IPS-NIHi7 (cell line): Measurements from ENCODE around the gene TRPC4AP.
"Not testable (repeated sequence)": the region's sequence is repeated elsewhere in the genome, so short reads cannot be mapped to it uniquely, and the experiment has no call there.

Experiments used
- DNase-seq: peaks from one replicate; pipeline ENCODE4 v3.0.0; 2012; ENCODE audit warnings: mixed read lengths; ENCODE audit errors: extremely low spot score

Gene TRPC4AP

DNA sequence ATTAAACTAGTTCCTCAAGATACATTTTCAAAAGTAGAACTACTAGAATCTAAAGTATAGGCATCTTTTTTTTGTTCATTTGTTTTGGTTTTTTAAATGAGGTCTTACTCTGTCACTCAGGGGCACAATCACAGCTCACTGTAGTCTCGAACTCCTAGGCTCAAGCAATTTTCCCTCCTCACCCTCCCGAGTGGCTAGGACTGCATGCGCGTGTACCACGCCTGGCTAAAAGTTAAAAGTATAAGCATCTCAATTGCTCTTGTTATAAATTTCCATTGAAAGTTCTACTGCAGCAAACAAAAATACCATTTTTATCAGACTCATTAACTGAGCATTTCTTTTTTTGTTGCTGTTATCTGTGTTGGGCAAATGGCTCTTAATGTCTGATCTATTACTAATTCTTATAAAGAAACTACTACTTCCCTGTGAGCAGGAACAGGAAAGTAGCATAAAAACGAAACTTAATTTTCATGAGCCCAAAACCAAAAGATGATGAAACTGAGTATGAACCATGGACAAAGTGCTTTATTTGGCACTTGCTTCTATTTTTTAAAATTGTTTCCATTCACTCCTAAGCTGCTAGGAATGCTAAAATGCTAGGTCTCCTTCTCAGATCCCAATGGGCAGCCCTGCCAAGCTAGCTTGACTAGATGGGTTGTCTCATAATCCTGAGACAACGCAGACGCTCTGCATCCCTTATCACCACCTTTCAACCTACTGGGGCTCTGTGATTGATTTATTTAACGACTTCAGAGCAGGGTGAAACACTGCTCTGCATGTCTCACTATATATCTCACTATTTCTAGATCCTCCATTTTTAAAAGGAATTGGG lies 36.9 kb downstream of the TRPC4AP start:
- DNase-seq = no peak

- DNase-seq = no peak
Observed at GRCh38 chr20:35054814-35055213, 37.8 kb downstream of the TRPC4AP start.

GRCh38 chr20:35052616-35053015 lies 40.0 kb downstream of the TRPC4AP start:
- not testable (repeated sequence) for DNase-seq

- no peak for DNase-seq
Observed at GRCh38 chr20:35049776-35050352, 42.7 kb downstream of the TRPC4AP start.

GRCh38 chr20:35048739-35049138 lies 43.9 kb downstream of the TRPC4AP start:
- DNase-seq = no peak

DNA sequence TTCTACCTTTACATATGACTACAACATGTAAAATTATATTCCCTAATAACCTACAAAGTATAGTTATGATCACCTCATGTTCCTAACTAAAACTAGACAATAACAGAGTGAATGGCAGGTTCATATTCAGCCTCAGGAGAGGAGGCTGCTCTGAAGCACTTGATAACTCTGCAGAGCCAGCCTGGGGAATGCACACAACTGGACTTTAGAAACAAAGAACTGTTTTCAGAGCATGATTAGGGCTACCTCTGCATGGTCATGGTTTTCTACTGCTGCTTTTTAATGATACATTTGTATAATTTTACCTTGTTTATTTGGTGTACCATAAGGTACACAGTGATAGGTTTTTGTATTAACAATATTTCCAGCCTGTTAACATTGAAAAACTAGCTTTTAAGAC lies 50.3 kb downstream of the TRPC4AP start:
- no peak for DNase-seq

DNA sequence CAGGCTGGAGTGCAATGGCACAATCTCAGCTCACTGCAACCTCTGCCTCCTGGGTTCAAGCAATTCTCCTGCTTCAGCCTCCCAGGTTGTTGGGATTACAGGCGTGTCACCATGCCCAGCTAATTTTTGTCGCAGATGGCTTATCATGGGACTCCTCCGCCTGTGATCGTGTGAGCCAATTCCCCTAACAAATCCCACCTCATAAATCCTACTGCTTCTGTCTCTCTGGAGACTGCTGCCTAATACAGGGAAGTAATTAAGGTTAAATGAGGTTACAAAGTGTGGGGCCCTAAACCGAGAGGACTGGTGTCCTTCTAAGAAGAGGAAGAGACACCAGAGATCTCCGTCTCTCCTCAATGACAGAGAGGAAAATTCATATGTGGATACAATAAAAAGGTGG lies 52.0 kb downstream of the TRPC4AP start:
- no peak for DNase-seq

- DNase-seq = no peak
Observed at GRCh38 chr20:35039846-35040489, 52.6 kb downstream of the TRPC4AP start.

- DNase-seq = no peak
Observed at GRCh38 chr20:35039146-35039545, 53.5 kb downstream of the TRPC4AP start.

GRCh38 chr20:35034145-35034544 lies 58.5 kb downstream of the TRPC4AP start:
- no peak for DNase-seq

GRCh38 chr20:35030136-35030535 lies 62.5 kb downstream of the TRPC4AP start:
- DNase-seq = no peak

DNA sequence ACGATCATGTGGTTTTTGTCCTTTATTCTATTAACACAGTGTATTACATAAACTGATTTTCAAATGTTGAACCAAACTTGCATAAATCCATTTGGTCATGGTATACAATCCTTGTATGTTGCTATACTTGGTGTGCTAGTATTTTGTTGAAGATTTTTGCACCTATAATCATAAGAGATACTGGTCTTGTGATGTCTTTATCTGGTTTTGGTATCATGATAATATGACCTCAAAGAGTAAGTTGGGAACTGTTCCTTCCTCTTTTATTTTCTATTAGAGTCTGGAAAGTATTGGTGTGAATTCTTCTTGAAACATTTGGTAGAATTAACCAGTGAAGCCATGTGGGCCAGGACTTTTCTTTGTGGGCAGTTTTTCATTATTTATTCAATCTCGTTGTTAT lies 65.3 kb downstream of the TRPC4AP start:
- DNase-seq = no peak

- no peak for DNase-seq
Observed at GRCh38 chr20:35025116-35025515, 67.5 kb downstream of the TRPC4AP start.

GRCh38 chr20:35023624-35024023 lies 69.0 kb downstream of the TRPC4AP start:
- no peak for DNase-seq

GRCh38 chr20:35021831-35022230 lies 70.8 kb downstream of the TRPC4AP start:
- no peak for DNase-seq

DNA sequence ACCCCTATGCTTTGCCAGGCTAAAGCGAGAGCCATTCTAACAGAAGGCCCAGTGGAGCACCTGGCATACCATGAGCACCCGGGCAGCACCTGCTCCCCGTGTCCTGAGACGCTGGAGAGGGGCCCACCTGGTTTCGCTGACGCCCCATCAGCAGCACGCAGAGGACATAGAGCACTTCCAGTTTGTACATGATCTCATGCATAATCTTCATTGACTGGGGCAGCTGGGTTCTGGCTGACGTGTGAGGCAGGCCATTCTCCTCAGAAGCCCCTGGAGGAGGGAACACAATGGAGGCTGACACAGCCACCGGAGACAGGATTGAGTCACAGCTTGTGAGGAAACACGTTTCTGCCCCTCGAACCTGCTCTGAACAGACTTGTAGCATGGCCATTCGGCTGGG lies 71.5 kb downstream of the TRPC4AP start:
- DNase-seq = no peak

DNA sequence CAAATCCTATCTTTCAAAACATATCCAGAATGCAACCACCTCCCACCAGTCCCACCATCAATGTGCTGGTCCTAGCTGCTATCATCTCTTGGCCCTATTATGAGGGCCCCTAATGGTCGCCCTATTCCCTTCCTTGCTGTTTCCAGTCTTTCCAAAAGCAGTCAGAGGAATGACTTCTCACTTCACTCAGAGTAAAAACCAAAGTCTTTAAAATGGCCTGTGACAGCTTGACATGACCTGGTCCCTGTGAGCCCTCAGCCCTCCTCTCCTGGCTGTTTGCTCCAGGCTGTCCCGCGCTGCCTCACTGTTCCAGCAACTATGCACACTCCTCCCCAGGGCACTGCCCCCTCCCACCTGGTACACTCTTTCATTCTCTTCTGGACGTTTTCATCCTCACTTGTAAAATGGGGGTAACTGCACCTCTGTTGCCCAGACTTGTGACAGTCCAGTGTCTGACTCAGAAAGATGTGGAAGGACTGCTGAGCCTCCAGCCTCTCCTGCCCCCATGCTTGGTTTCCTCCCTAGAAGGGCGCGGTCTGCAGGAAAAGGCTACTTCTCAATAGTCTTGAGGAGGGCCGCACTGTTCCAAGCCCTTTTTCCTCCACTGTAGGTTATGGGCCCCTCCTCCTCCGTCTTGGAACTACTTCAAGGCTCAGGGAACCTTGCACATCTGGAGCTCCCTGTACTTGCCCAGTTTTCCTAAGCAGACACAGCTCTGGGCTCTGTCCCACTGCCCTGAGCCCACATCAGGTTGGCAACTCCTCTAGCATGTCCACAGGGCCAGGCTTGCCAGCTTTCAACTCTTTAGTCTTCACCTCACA lies 72.3 kb downstream of the TRPC4AP start:
- no peak for DNase-seq

GRCh38 chr20:35018590-35019371 lies 73.8 kb downstream of the TRPC4AP start:
- DNase-seq = no peak

GRCh38 chr20:35017099-35017835 lies 75.3 kb downstream of the TRPC4AP start:
- DNase-seq = no peak

DNA sequence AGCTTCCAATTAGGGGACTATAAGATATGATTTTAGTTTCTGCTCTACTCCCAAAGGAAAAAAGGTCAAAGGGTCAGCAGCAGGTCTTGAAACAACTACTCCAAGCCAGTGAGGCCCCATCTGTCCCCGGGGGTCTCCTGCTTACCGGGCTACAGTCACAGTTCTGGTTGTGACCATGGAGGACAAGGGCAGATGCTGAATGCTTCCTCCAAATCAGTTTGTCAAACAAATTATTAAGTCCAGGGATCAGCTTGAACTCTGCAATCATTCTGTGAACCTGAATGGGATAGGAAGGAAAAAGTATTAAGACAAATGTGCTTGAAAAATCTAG lies 76.8 kb downstream of the TRPC4AP start:
- no peak for DNase-seq

- DNase-seq = no peak
Observed at GRCh38 chr20:35014537-35014936, 78.1 kb downstream of the TRPC4AP start.
